SK-N-MC (cell line): ENCODE data around the gene LARGE1.

Source experiments
- EZH2 ChIP-seq: fragments of 200-600 bp; sonication (generic); IDR thresholded peaks from one replicate; pipeline ENCODE4 v1.6.1; 2017; ENCODE audit warnings: antibody characterized with exemption
- POLR2AphosphoS5 ChIP-seq: IDR thresholded peaks from 2 replicates; pipeline ENCODE4 v1.6.1; 2012; ENCODE audit warnings: mild to moderate bottlenecking, low read depth, low read length, borderline replicate concordance

GRCh38 chr22:33450756-33451155 lies 469.5 kb downstream of the LARGE1 start:
- TF ChIP-seq POLR2AphosphoS5, result no peak
- no peak for TF ChIP-seq EZH2
